NCI-H2227 (cell line): ENCODE data around the gene MYO1E.
"Not testable (repeated sequence)": the region's sequence is repeated elsewhere in the genome, so short reads cannot be mapped to it uniquely, and the experiment has no call there.

Source experiments
- DNase-seq: peaks from one replicate; lab custom pipeline; 2025; ENCODE audit not compliant: unreplicated experiment; lab: John Stamatoyannopoulos, UW

MYO1E gene

DNA sequence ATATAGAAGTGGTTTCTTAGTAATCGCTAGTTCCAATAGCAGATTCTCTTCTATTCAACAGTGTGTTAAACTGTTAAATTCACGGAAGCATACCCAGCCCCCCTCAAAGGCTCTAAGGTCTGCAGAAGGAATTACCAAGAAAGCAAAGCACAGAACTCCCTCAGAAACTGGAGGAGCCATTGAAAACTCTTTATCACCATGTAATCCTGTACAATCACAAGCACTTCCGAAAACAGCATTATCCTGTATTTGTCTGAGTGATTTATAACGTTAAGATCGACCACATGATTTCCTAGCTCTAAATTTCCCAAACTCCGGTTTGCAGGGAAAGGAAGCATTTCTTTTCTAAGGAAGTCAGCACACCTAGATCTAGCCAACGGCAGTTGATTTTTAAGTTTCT, 20.0 kb downstream of the MYO1E start:
- DNase-seq: no peak

DNA sequence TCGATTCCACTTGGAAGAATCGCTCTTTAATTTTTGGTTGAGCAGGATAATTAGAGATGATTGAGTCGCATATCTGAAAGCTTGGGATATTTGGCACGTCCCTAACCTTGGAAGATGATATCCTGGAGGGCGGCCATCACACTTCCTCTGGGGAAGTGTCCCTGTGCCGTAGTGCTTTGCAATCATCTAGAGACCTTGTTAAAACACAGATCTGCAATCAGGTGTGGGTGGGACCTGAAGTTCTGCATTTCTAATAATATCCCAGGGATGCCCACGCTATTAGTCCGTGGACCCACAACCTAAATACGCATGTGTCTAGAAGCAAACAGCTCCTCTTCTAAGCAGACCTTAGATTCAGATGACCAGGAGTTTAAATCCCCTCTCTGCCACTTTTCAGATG, 20.5 kb downstream of the MYO1E start:
- no peak for DNase-seq

- DNase-seq: no peak
Observed at GRCh38 chr15:59350421-59350732, 22.3 kb downstream of the MYO1E start.

- no peak for DNase-seq
Observed at GRCh38 chr15:59349680-59350420, 22.8 kb downstream of the MYO1E start.

DNA sequence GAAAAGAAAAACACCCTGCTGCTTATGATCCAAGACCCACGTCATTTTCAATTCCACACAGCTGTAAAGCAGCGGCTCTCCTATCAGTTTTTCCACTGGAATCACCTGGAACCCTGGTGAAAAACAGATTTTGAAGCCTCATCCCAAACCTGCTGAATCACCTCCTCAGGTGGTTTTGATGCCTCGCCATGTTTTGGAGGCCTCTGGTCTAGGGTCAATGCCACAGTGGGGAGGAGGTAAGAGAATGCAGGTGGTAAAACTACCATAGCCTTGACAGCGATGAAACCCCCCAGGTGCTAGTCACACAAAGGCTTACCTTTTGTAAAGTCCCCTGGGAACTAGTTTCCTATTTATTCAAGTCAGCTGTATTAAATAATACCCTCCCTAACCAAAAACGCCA, 24.8 kb downstream of the MYO1E start:
- DNase-seq: no peak

- no peak for DNase-seq
Observed at GRCh38 chr15:59346951-59347350, 25.7 kb downstream of the MYO1E start.

- no peak for DNase-seq
Observed at GRCh38 chr15:59345326-59345725, 27.3 kb downstream of the MYO1E start.

DNA sequence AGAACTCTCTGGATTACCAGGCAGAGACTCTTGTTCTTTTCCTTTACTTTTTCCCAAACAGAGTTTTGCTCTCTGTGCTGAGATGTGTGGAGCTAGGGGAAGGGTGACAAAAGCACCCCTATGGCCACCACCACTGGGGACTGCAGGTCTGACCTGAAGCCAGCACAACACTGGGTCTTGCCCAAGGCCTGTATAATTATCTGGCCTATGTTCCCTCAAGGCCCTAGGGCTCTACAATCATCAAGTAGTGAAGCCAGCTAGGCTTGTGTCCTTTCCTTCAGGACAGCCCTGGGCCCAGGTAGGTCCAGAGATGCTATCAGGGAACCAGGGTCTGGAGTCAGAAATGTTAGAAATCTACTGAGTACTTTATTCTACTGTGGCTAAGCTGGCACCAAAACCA, 28.4 kb downstream of the MYO1E start:
- no peak for DNase-seq

DNA sequence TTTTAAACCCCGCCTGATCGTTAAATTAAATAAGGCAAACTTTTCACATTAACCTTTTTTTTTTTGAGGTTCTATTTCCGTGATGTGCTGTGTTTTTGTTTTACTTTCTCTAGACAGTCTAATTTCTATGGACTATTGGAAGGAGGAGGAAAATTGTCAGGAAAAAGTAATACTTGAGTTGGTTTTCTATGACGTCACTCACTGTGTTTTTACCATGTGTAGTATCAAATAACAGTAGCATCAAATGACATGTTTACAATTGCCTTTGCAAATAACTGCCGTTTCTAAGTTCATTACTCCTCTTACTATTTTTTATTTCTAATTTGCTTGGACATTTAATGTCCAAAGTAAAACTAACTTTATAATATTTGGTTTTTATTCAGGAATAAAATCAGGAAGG, 32.3 kb downstream of the MYO1E start:
- no peak for DNase-seq

DNA sequence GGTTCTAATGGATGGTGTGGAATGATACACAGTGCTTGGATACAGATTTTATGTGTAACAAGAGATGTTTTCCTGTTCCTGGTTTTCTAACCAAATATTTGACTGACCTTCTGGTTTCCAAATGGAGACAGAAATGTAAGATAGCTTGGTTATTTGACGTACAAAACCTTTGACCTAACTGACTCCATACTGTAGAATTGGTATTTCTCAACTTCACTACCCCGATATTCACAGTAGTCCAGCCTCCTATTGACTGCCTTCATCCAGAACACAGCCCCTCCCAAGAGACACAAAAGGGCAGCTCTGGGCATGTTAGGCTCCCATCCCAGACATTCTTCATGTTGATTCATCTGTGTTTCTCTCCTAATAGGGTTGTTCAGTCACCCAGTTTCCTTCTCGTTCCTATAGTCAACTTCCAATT, 33.4 kb downstream of the MYO1E start:
- no peak for DNase-seq

- no peak for DNase-seq
Observed at GRCh38 chr15:59338414-59338813, 34.3 kb downstream of the MYO1E start.

DNA sequence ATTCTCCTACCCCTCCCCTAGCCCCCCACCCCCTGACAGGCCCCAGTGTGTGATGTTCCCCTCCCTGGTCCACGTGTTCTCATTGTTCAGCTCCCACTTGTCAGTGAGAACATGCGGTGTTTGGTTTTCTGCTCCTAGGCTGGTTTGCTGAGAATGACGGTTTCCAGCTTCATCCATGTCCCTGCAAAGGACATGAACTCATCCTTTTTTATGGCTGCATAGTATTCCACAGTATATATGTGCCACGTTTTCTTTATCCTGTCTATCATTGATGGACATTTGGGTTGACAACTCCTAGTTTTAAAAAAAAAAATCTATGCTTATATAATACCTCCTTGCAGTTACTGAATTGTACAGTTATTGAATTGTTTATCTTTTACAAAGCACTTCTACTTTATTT, 35.9 kb downstream of the MYO1E start:
- DNase-seq: not testable (repeated sequence)

DNA sequence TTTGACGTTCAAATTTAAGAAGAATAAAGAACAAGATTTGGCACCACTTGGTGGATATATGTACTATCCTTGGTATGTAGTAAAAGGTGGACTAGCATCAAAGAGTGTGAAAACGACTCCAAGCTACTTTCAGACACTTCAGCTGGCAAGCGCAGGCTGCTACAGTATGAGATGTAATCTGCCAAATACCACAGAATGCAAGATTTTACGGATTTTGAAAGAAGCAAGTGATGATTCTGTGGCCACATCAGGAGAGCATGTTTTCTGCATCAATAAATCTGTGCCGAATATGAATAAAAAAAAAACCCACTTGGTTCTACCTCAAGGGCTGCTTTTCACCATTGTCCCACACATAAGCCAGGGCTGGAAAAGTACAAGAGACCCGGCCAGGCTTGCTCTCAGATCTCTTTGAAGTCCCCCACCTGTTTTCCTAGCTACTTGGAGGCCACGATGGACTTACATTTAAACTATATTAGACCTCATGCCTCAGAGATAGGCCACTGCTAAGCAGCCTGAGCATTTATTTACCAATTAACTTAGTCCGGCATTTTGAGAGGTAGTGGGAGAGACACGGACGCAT, 37.4 kb downstream of the MYO1E start:
- no peak for DNase-seq

DNA sequence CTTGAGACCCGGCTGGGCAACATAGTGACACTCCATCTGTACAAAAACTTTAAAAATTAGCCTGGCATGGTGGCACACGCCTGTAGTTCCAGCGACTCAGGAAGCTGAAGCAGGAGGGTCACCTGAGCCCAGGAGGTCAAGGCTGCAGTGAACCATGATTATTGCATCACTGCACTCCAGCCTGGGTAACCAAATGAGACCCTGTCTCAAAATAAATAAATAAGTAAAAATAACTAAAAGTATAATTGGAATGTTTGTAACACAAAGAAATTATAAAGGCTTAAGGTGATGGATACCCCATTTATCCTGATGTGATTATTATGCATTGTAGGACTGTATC, 38.6 kb downstream of the MYO1E start:
- no peak for DNase-seq

DNA sequence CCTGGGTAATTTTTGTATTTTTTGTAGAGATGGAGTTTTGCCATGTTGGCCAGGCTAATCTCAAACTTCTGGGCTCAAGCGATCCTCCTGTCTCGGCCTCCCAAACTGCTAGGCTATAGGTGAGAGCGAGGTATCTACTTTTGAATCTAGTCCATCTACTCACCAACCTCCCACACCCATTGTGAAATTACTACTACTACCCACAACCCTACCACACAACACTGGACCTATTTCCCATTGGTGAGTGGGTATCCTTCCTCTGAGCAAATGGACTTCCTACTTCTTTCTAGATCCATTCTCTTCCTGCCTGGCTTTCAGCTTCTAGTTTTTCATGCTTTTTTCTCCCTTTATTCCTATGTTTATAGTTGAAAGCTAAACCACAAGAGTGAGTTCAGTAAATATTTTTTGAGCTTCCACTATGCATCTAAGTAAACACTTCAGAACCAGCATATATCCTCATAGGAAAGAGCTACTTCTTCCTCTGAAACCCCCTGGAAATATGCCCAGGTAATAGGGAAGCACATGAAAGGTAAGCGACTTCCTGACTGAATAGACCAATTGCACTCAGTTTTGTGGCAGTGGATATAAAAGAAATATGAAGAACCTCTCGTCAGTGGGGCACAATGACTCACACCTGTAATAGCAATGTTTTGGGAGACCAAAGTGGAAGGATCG, 39.1 kb downstream of the MYO1E start:
- no peak for DNase-seq

GRCh38 chr15:59332009-59332408, 40.7 kb downstream of the MYO1E start:
- no peak for DNase-seq

DNA sequence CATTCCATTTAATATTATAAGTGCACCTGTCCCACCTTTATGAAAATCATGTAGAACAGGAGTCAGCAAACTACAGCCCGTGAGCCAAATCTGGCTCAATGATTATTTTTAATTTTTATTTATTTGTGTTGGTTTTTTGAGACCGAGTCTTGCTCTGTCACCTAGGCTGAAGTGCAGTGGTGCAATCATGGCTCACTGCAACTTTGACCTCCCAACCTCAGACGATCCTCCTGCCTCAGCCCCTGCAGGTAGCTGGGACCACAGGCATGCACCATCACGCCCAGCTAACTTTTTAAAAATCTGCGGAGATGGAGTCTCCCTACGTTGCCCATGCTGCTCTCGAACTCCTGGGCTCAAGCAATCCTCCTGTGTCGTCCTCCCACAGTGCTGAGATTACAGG, 42.0 kb downstream of the MYO1E start:
- no peak for DNase-seq

GRCh38 chr15:59329570-59330350, 42.9 kb downstream of the MYO1E start:
- DNase-seq: no peak

GRCh38 chr15:59329091-59329490, 43.6 kb downstream of the MYO1E start:
- DNase-seq: no peak

DNA sequence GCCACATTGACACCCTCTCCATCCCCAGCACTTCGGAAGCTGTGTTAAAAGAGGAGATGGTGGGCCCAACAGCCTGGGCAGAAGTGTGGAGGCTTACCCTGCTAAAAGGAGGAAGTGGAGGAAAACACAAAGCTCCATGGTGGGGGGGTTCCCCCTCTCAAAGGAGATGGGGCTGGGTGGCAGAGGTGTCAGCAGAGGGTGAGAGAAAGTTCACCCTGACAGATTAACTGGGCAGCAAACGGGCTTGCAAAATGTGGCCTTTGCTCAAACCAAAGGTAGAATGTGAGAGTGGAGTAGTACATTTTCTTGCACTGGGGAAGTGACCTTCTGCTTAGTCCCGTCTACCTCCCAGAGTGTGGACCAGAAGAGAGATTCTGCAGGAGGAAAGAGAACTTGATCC, 44.7 kb downstream of the MYO1E start:
- no peak for DNase-seq

DNA sequence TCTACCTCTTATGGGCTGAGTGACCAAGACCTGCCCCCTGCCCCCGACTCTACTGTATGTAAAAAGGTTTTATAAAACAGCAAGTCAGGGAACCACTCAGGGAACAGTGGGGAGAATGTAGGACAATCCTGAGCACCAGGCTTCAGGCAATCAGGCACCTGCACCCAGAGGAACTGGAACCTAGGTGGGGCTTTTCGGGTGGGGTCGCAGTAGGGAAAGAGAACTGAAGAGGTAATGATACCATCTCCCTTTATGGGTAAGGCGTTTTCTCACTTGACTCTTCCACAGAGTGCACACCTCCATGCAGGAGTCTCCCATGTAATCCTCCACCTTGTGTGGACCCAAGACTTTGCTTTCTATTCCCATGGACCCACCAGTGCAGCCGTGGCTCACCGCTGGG, 45.8 kb downstream of the MYO1E start:
- DNase-seq: no peak
